ENCODE data around the gene DDX42.

Gene DDX42

DNA sequence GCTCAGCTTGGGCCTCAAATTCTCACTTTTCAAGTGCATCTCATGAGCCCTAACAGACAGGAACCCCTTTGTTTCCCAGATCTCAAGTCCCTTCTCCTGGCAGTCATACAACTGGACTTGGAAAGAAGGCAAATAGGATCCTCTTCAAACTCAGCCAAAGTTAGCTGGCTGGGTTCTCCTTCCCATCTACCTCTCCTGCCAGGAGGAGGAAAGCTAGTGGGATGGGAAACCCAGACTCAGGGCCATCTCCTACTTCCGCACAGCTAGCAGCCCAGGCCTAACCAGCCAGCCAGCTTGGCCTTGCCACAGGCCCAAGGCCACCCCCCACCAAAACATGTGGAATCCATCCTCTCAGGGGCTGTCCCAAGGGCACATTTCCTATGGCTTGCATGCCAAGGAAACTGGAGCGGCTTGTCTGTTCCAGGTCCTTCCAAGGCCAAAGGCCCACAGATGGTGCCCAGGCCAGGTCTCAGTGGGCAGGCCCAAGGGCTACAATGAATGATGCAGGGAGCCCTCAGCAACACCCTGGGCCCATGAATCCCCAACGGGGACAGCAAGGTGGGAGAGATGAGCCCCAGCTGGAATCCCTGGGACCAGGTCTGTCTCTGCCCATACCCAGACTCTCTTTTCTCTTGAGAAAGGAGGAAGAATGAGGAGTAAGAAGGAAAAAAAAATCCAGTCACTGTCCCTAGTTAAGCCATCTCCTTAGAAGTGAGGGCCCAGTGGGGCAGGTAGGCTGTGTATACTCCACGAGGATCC is 66.8 kb downstream of the DDX42 start:
- Histone ChIP-seq H3K27ac (ENCODE audit: low read length) (peak overlapping the region; percentile 22; the same call in 1 of the 2 replicates), H3K4me1 (ENCODE audit: low read length) (peaks cover 22% of the 10 kb centered on the region), H3K9me3 (replicated peaks; ENCODE audit: insufficient read depth, low read length) (no peaks in the 10 kb centered on the region), H3K9ac (ENCODE audit: low read length) (peak overlapping the region; percentile 70; the same call in 1 of the 2 replicates), H3K4me3 (ENCODE audit: low read length) (peak overlapping the region; percentile 81), H3K36me3 (replicated peaks; ENCODE audit: insufficient read depth, low read length) (no peaks in the 10 kb centered on the region), H3K79me2 (ENCODE audit: low read length) (peaks cover 61% of the 10 kb centered on the region), H2AFZ (ENCODE audit: low read length) (no peak overlapping the region), H3F3A (ENCODE audit: insufficient read depth, low read length) (peaks cover 15% of the 10 kb centered on the region), H3K9me2 (replicated peaks; ENCODE audit: insufficient read depth, low read length) (no peaks in the 10 kb centered on the region), H3K4me2 (ENCODE audit: low read depth, low read length) (peak overlapping the region; percentile 91), H3K27me3 (replicated peaks; ENCODE audit: insufficient read depth, low read length) (no peaks in the 10 kb centered on the region), H4K20me1 (ENCODE audit: insufficient read depth, low read length) (no peaks in the 10 kb centered on the region; the same call in 1 of the 2 replicates)
- DNase-seq, result no peak
- TF ChIP-seq, protein P1, sequence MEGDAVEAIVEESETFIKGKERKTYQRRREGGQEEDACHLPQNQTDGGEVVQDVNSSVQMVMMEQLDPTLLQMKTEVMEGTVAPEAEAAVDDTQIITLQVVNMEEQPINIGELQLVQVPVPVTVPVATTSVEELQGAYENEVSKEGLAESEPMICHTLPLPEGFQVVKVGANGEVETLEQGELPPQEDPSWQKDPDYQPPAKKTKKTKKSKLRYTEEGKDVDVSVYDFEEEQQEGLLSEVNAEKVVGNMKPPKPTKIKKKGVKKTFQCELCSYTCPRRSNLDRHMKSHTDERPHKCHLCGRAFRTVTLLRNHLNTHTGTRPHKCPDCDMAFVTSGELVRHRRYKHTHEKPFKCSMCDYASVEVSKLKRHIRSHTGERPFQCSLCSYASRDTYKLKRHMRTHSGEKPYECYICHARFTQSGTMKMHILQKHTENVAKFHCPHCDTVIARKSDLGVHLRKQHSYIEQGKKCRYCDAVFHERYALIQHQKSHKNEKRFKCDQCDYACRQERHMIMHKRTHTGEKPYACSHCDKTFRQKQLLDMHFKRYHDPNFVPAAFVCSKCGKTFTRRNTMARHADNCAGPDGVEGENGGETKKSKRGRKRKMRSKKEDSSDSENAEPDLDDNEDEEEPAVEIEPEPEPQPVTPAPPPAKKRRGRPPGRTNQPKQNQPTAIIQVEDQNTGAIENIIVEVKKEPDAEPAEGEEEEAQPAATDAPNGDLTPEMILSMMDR (IDR thresholded peaks at IDR 0.05; ENCODE audit: low read length), result no peak

GRCh38 chr17:63841350-63842172 is 67.6 kb downstream of the DDX42 start:
- Histone ChIP-seq H3K9ac (ENCODE audit: low read length) (peak overlapping the region; percentile 70), H3K9me3 (replicated peaks; ENCODE audit: insufficient read depth, low read length) (no peaks in the 10 kb centered on the region), H4K20me1 (ENCODE audit: insufficient read depth, low read length) (no peaks in the 10 kb centered on the region; the same call in 1 of the 2 replicates), H3K4me2 (ENCODE audit: low read depth, low read length) (peak overlapping the region; percentile 91), H2AFZ (ENCODE audit: low read length) (no peak overlapping the region; the same call in 1 of the 2 replicates), H3K27ac (ENCODE audit: low read length) (peak overlapping the region; percentile 22; the same call in 1 of the 2 replicates), H3K27me3 (replicated peaks; ENCODE audit: insufficient read depth, low read length) (no peaks in the 10 kb centered on the region), H3K4me1 (ENCODE audit: low read length) (peaks cover 22% of the 10 kb centered on the region), H3K36me3 (replicated peaks; ENCODE audit: insufficient read depth, low read length) (no peaks in the 10 kb centered on the region), H3K79me2 (ENCODE audit: low read length) (peaks cover 57% of the 10 kb centered on the region), H3F3A (ENCODE audit: insufficient read depth, low read length) (peaks cover 15% of the 10 kb centered on the region), H3K4me3 (ENCODE audit: low read length) (peak overlapping the region; percentile 81), H3K9me2 (replicated peaks; ENCODE audit: insufficient read depth, low read length) (no peaks in the 10 kb centered on the region)
- TF ChIP-seq EZH2phosphoT487 (IDR thresholded peaks at IDR 0.05; ENCODE audit: low read length) (no peak), EZH2 (optimal IDR thresholded peaks at IDR 0.05; ENCODE audit: low read depth, low read length) (no peak)
- TF ChIP-seq, protein P1 (IDR thresholded peaks at IDR 0.05; ENCODE audit: low read length), result no peak
- peak; percentile 42 for DNase-seq

DNA sequence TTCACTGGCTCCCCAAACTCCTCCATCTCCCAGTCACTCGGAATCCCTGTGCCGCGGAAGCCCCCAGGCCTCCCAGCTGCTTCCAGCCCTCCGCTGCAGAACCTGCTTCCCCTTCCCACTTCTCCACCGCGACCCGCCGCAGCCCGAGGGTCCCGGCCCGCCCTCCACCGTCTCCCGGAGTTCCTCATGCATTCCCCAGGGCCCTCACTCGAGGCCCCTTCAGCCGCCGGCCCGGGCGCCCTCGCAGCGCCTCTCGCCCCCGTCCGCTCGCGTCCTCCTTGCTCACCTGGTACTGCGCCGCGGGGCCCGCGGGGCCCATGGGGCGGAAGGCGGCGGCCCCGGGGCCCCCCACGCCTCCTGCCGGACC is 68.2 kb downstream of the DDX42 start:
- Histone ChIP-seq H2AFZ (ENCODE audit: low read length) (peak overlapping the region; percentile 46; the same call in 1 of the 2 replicates), H3F3A (ENCODE audit: insufficient read depth, low read length) (peaks cover 15% of the 10 kb centered on the region), H3K27ac (ENCODE audit: low read length) (peak overlapping the region; percentile 0; the same call in 1 of the 2 replicates), H3K4me1 (ENCODE audit: low read length) (peaks cover 22% of the 10 kb centered on the region), H3K9me2 (replicated peaks; ENCODE audit: insufficient read depth, low read length) (no peaks in the 10 kb centered on the region), H4K20me1 (ENCODE audit: insufficient read depth, low read length) (no peaks in the 10 kb centered on the region; the same call in 1 of the 2 replicates), H3K4me3 (ENCODE audit: low read length) (peak overlapping the region; percentile 81), H3K79me2 (ENCODE audit: low read length) (peaks cover 51% of the 10 kb centered on the region), H3K4me2 (ENCODE audit: low read depth, low read length) (peak overlapping the region; percentile 91; the same call in 1 of the 2 replicates), H3K36me3 (replicated peaks; ENCODE audit: insufficient read depth, low read length) (no peaks in the 10 kb centered on the region), H3K9ac (ENCODE audit: low read length) (peak overlapping the region; percentile 70), H3K27me3 (replicated peaks; ENCODE audit: insufficient read depth, low read length) (no peaks in the 10 kb centered on the region), H3K9me3 (replicated peaks; ENCODE audit: insufficient read depth, low read length) (no peaks in the 10 kb centered on the region)
- no peak for DNase-seq
- TF ChIP-seq, protein P1 (IDR thresholded peaks at IDR 0.05; ENCODE audit: low read length), result no peak
- TF ChIP-seq EZH2 (optimal IDR thresholded peaks at IDR 0.05; ENCODE audit: low read depth, low read length), result no peak
- TF ChIP-seq EZH2phosphoT487 (IDR thresholded peaks at IDR 0.05; ENCODE audit: low read length), result no peak

All from MM.1S (cell line).